WTC11 (cell line): ENCODE measurements around the gene MDK. TPM values are rescaled to one million over a fixed set of nuclear protein-coding genes. Genes with fewer than 3 reads are reported as not detected.
A peak's percentile ranks its signal among the peaks of the same experiment; 100 is the strongest.

Experiments
- ESRRA ChIP-seq: sonication (generic); formaldehyde crosslinking; IDR thresholded peaks from 2 replicates; pipeline ENCODE4 v1.8.1; 2022; ENCODE audit warnings: mild to moderate bottlenecking, missing genetic modification reagents, borderline replicate concordance
- ETV6 ChIP-seq: sonication (generic); formaldehyde crosslinking; IDR thresholded peaks from 2 replicates; pipeline ENCODE4 v1.8.1; 2022; ENCODE audit warnings: mild to moderate bottlenecking, missing genetic modification reagents
- FOXP1 ChIP-seq: sonication (generic); formaldehyde crosslinking; IDR thresholded peaks from 2 replicates; pipeline ENCODE4 v1.8.0; 2022; ENCODE audit warnings: missing genetic modification reagents, mild to moderate bottlenecking, moderate library complexity, borderline replicate concordance
- SP1 ChIP-seq: sonication (generic); formaldehyde crosslinking; conservative IDR thresholded peaks from 2 replicates; pipeline ENCODE4 v1.8.1; 2022; ENCODE audit warnings: missing genetic modification reagents
- ZNF219 ChIP-seq: sonication (generic); formaldehyde crosslinking; IDR thresholded peaks from 2 replicates; pipeline ENCODE4 v1.8.0; 2023; ENCODE audit warnings: missing genetic modification reagents, mild to moderate bottlenecking, borderline replicate concordance
- ZNF423 ChIP-seq: fragments of 250-450 bp; sonication (Bioruptor Pico); IDR thresholded peaks from 2 replicates; pipeline ENCODE4 v2.1.2; 2022; ENCODE audit warnings: mild to moderate bottlenecking, moderate library complexity
- ZNF671 ChIP-seq: fragments of 250-450 bp; sonication (Bioruptor Pico); IDR thresholded peaks from 2 replicates; pipeline ENCODE4 v1.8.0; 2021; ENCODE audit warnings: mild to moderate bottlenecking
- total RNA-seq: library from RNA; stranded (reverse); gene quantifications from 3 replicates; pipeline ENCODE4 v1.2.3, GENCODE V29; 2021
- TF ChIP-seq, protein P1 (sequence below): sonication (generic); formaldehyde crosslinking; IDR thresholded peaks from 2 replicates; pipeline ENCODE4 v1.8.0; 2023; ENCODE audit warnings: missing genetic modification reagents, mild to moderate bottlenecking, borderline replicate concordance
- TF ChIP-seq, protein P2 (sequence below): sonication (generic); formaldehyde crosslinking; IDR thresholded peaks from 2 replicates; pipeline ENCODE4 v1.8.1; 2023; ENCODE audit warnings: mild to moderate bottlenecking, moderate library complexity, missing genetic modification reagents
- TF ChIP-seq, protein P3 (sequence below): sonication (generic); formaldehyde crosslinking; IDR thresholded peaks from 2 replicates; pipeline ENCODE4 v1.8.0; 2022; ENCODE audit warnings: mild to moderate bottlenecking, missing genetic modification reagents
- TF ChIP-seq, protein P4 (sequence below): fragments of 250-450 bp; sonication (Bioruptor Pico); conservative IDR thresholded peaks from 2 replicates; pipeline ENCODE4 v1.9.0; 2021; ENCODE audit warnings: mild to moderate bottlenecking
- TF ChIP-seq, protein P5 (sequence below): sonication (generic); formaldehyde crosslinking; IDR thresholded peaks from 2 replicates; pipeline ENCODE4 v1.8.0; 2022; ENCODE audit warnings: mild to moderate bottlenecking, missing genetic modification reagents
- TF ChIP-seq, protein P6 (sequence below): fragments of 250-450 bp; sonication (Bioruptor Pico); IDR thresholded peaks from 2 replicates; pipeline ENCODE4 v1.9.0; 2021; ENCODE audit warnings: mild to moderate bottlenecking, borderline replicate concordance

MDK gene
- total RNA-seq, 1 experiment from 2014 or later, result 560 TPM

DNA sequence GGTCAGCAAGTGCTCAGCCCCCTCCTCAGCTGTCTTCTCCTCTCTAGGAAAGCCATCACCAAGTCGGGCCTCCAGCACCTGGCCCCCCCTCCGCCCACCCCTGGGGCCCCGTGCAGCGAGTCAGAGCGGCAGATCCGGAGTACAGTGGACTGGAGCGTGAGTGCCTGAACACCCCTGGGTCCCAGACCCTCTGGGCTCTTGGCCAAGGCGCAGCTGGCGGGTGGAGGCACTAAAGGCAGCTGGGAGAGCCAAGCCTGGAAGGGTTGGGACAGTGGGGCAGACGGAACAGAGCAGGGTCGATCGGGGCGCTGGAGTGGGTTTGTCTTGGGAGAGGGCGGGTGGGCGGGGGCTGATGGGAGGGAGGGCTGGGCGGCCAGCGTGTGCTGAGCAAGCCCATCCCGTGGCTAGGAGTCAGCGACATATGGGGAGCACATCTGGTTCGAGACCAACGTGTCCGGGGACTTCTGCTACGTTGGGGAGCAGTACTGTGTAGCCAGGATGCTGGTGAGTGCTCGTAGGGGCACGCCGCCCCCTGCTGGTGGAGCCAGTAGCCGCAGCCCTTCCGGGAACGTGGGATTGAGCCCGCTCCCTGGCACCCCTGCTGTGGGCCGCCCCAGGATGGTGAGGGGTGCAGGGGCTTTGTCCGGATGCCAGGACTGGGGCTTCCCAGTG lies 14.1 kb upstream of the MDK start (continued):
- TF ChIP-seq, protein P1, sequence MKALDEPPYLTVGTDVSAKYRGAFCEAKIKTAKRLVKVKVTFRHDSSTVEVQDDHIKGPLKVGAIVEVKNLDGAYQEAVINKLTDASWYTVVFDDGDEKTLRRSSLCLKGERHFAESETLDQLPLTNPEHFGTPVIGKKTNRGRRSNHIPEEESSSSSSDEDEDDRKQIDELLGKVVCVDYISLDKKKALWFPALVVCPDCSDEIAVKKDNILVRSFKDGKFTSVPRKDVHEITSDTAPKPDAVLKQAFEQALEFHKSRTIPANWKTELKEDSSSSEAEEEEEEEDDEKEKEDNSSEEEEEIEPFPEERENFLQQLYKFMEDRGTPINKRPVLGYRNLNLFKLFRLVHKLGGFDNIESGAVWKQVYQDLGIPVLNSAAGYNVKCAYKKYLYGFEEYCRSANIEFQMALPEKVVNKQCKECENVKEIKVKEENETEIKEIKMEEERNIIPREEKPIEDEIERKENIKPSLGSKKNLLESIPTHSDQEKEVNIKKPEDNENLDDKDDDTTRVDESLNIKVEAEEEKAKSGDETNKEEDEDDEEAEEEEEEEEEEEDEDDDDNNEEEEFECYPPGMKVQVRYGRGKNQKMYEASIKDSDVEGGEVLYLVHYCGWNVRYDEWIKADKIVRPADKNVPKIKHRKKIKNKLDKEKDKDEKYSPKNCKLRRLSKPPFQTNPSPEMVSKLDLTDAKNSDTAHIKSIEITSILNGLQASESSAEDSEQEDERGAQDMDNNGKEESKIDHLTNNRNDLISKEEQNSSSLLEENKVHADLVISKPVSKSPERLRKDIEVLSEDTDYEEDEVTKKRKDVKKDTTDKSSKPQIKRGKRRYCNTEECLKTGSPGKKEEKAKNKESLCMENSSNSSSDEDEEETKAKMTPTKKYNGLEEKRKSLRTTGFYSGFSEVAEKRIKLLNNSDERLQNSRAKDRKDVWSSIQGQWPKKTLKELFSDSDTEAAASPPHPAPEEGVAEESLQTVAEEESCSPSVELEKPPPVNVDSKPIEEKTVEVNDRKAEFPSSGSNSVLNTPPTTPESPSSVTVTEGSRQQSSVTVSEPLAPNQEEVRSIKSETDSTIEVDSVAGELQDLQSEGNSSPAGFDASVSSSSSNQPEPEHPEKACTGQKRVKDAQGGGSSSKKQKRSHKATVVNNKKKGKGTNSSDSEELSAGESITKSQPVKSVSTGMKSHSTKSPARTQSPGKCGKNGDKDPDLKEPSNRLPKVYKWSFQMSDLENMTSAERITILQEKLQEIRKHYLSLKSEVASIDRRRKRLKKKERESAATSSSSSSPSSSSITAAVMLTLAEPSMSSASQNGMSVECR (CRISPR knock-in tag), result no peak
- TF ChIP-seq ZNF219, result no peak
- 0 out of 2 replicates have a peak, but pooled peaks have one; percentile 34 for TF ChIP-seq SP1 (CRISPR knock-in tag)
- TF ChIP-seq, protein P2, sequence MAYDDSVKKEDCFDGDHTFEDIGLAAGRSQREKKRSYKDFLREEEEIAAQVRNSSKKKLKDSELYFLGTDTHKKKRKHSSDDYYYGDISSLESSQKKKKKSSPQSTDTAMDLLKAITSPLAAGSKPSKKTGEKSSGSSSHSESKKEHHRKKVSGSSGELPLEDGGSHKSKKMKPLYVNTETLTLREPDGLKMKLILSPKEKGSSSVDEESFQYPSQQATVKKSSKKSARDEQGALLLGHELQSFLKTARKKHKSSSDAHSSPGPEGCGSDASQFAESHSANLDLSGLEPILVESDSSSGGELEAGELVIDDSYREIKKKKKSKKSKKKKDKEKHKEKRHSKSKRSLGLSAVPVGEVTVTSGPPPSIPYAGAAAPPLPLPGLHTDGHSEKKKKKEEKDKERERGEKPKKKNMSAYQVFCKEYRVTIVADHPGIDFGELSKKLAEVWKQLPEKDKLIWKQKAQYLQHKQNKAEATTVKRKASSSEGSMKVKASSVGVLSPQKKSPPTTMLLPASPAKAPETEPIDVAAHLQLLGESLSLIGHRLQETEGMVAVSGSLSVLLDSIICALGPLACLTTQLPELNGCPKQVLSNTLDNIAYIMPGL (CRISPR knock-in tag), result peak; percentile 64
- peak; percentile 83 for TF ChIP-seq ZNF423 (CRISPR knock-in tag)
- TF ChIP-seq FOXP1 (CRISPR knock-in tag), result no peak
- TF ChIP-seq, protein P3, sequence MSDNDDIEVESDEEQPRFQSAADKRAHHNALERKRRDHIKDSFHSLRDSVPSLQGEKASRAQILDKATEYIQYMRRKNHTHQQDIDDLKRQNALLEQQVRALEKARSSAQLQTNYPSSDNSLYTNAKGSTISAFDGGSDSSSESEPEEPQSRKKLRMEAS (CRISPR knock-in tag), result no peak
- no peak for TF ChIP-seq ZNF671 (CRISPR knock-in tag)
- TF ChIP-seq, protein P4, sequence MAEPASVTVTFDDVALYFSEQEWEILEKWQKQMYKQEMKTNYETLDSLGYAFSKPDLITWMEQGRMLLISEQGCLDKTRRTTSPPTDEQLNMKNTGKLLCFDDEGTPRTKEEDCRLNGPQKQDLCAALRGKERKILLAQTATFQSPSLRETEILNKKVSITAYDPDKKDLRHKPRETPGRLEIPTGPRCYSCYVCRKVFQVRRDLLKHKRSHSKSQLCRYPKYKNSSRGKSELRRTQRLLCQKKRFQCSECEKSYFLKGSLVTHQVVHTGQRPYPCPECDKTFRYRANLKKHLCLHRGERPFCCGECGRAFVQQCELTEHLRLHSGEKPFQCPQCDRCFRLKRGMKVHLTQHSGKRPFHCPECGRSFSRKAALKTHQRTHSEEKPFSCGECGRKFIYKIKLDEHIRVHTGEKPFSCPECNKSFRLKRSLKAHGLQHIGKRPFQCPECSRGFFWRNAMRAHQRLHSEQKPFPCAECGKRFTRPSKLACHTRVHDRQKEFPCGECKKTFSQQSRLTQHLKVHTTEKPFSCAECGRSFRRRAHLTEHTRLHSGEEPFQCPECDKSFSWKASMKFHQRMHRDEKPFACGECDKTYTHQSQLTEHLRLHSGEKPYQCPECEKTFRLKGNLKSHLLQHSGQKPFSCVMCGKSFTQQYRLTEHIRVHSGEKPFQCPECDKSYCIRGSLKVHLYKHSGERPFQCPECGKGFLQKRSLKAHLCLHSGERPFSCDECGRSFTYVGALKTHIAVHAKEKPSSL (CRISPR knock-in tag), result no peak
- TF ChIP-seq, protein P5, sequence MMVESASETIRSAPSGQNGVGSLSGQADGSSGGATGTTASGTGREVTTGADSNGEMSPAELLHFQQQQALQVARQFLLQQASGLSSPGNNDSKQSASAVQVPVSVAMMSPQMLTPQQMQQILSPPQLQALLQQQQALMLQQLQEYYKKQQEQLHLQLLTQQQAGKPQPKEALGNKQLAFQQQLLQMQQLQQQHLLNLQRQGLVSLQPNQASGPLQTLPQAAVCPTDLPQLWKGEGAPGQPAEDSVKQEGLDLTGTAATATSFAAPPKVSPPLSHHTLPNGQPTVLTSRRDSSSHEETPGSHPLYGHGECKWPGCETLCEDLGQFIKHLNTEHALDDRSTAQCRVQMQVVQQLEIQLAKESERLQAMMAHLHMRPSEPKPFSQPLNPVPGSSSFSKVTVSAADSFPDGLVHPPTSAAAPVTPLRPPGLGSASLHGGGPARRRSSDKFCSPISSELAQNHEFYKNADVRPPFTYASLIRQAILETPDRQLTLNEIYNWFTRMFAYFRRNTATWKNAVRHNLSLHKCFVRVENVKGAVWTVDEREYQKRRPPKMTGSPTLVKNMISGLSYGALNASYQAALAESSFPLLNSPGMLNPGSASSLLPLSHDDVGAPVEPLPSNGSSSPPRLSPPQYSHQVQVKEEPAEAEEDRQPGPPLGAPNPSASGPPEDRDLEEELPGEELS (CRISPR knock-in tag), result no peak
- TF ChIP-seq ETV6 (CRISPR knock-in tag), result no peak
- TF ChIP-seq ESRRA, result no peak
- TF ChIP-seq, protein P6, sequence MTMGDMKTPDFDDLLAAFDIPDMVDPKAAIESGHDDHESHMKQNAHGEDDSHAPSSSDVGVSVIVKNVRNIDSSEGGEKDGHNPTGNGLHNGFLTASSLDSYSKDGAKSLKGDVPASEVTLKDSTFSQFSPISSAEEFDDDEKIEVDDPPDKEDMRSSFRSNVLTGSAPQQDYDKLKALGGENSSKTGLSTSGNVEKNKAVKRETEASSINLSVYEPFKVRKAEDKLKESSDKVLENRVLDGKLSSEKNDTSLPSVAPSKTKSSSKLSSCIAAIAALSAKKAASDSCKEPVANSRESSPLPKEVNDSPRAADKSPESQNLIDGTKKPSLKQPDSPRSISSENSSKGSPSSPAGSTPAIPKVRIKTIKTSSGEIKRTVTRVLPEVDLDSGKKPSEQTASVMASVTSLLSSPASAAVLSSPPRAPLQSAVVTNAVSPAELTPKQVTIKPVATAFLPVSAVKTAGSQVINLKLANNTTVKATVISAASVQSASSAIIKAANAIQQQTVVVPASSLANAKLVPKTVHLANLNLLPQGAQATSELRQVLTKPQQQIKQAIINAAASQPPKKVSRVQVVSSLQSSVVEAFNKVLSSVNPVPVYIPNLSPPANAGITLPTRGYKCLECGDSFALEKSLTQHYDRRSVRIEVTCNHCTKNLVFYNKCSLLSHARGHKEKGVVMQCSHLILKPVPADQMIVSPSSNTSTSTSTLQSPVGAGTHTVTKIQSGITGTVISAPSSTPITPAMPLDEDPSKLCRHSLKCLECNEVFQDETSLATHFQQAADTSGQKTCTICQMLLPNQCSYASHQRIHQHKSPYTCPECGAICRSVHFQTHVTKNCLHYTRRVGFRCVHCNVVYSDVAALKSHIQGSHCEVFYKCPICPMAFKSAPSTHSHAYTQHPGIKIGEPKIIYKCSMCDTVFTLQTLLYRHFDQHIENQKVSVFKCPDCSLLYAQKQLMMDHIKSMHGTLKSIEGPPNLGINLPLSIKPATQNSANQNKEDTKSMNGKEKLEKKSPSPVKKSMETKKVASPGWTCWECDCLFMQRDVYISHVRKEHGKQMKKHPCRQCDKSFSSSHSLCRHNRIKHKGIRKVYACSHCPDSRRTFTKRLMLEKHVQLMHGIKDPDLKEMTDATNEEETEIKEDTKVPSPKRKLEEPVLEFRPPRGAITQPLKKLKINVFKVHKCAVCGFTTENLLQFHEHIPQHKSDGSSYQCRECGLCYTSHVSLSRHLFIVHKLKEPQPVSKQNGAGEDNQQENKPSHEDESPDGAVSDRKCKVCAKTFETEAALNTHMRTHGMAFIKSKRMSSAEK, result no peak
